Pancreas (tissue), 10 donors: ENCODE results near the gene ACOXL. TPM values are rescaled to one million over a fixed set of nuclear protein-coding genes. Genes with fewer than 3 reads are reported as not detected.
A peak's percentile ranks its signal among the peaks of the same experiment; 100 is the strongest.

ENCODE experiments used
- ATAC-seq, 4 donors: fragments of 200-7000 bp; cut with Tn5 transposase; one replicate each; pipeline versions ENCODE4 v1.8.0 to v1.9.1; 2020; ENCODE audit warnings: mild to moderate bottlenecking in 4 of 4, moderate library complexity in 4 of 4
- DNase-seq, 6 donors: peaks; one replicate each; pipeline ENCODE4 v3.0.0-alpha.2; 2020
- FAIRE-seq: peaks from 2 replicates; lab custom pipeline; 2012; peaks lifted over from hg19 to GRCh38; lab: Jason Lieb, UNC
- H3K27ac ChIP-seq, 4 donors: fragments of 200-600 bp; sonication (generic); 1 replicate in 3 of 4; 2 replicates in 1 of 4; pipeline versions ENCODE4 v1.5.0 to v1.8.0; 2020
- H3K27me3 ChIP-seq, 4 donors: fragments of 200-600 bp; one replicate each; pipeline ENCODE4 v1.8.0; 2021
- H3K36me3 ChIP-seq, 3 donors: fragments of 200-600 bp; sonication (generic) in 1 of 3; one replicate each; pipeline versions ENCODE4 v1.5.0 to v1.8.0; 2020 to 2021
- H3K4me1 ChIP-seq, 3 donors: fragments of 200-600 bp; one replicate each; pipeline ENCODE4 v1.8.0; 2021
- H3K4me3 ChIP-seq, 4 donors: fragments of 200-600 bp; sonication (generic) in 2 of 4; one replicate each; pipeline versions ENCODE4 v1.5.0 to v1.8.0; 2020 to 2021
- H3K9me3 ChIP-seq, 4 donors: fragments of 200-600 bp; one replicate each; pipeline ENCODE4 v1.8.0; 2021
- CTCF ChIP-seq, 4 donors: fragments of 200-600 bp; sonication (generic) in 3 of 4; IDR thresholded peaks; one replicate each; pipeline versions ENCODE4 v1.5.0 to v1.8.0; 2021; ENCODE audit warnings: antibody characterized with exemption in 4 of 4
- WGBS, 2 donors: extraction: QIAGEN DNeasy Blood & Tissue Kit; methylation state at CpG; one replicate each; pipeline ENCODE4 v1.1.7; 2013; 5-methylcytosine and 5-hydroxymethylcytosine counted together
- intact Hi-C, 3 donors: fragments of 100-400 bp; cut with DNase I; formaldehyde crosslinking; loops; one replicate each; pipeline versions ENCODE4 v1.11.1 to v1.14.2; 2022
- polyA plus RNA-seq, 2 donors: library from polyadenylated mRNA; stranded (reverse); fragments of 200-250 nt; gene quantifications; one replicate each; pipeline ENCODE4 v1.2.3, GENCODE V29; 2013
- total RNA-seq, 6 donors: library from RNA; stranded (reverse); fragmentation: NEBNext Ultra II Directional in 4 of 6; extraction: Animal tissue kit (Norgen Biotek cat#: 25700) in 4 of 6; gene quantifications; one replicate each; pipeline versions ENCODE4 v1.2.1 to v1.2.4, GENCODE V29; 2021 to 2023
- donor health status: healthy with polysubstance abuse.
- donor health status: DM: no; HTN: no; CAD: no; lungs with moderate emphysema.
- donor health status: DM: no; HTN: no; CAD: no.
- donor health status: control.
- donor health status: control.
- donor health status: Bipolar disorder and iron deficiency.
- donor health status: DM: yes; HTN: yes; CAD: no.
- donor health status: DM: no; HTN: no; CAD: no.
- donor health status: DM: no; HTN: no; CAD: no.
- donor health status: DM: yes; HTN: yes; CAD: no.

Gene ACOXL
- total and polyA plus RNA-seq, 8 donors, result 0.06 to 0.75 (median 0.21) TPM; not detected in 2

- DNase-seq (no peak), ATAC-seq (no peak), FAIRE-seq (no peak)
- intact Hi-C loops, result no loop called here
- H3K36me3 ChIP-seq, result no peaks in the 10 kb centered on the region
- H3K27me3 ChIP-seq, result no peaks in the 10 kb centered on the region
- H3K9me3 ChIP-seq, result no peaks in the 10 kb centered on the region
- H3K4me1 ChIP-seq, result no peaks in the 10 kb centered on the region
- no peak overlapping the region for H3K4me3 ChIP-seq
- no peak overlapping the region for H3K27ac ChIP-seq
- WGBS, 2 donors, result 76 to 88% methylated on average over 7 of the region's 7 CpGs
- no peak for TF ChIP-seq CTCF (IDR thresholded peaks at IDR 0.05)
Measured at GRCh38 chr2:110866045-110866444, 133.7 kb downstream of the ACOXL start.

- ATAC-seq (no peak), FAIRE-seq (no peak), DNase-seq (no peak)
- no peak for TF ChIP-seq CTCF (IDR thresholded peaks at IDR 0.05)
- no peak overlapping the region for H3K4me3 ChIP-seq
- no peaks in the 10 kb centered on the region for H3K36me3 ChIP-seq
- intact Hi-C loops, result no loop called here
- no peaks in the 10 kb centered on the region for H3K9me3 ChIP-seq
- WGBS, 2 donors, result 64 to 71% methylated on average over 8 of the region's 8 CpGs
- no peak overlapping the region for H3K27ac ChIP-seq
- no peaks in the 10 kb centered on the region for H3K27me3 ChIP-seq
- no peaks in the 10 kb centered on the region for H3K4me1 ChIP-seq
Measured at GRCh38 chr2:110866466-110866865, 134.1 kb downstream of the ACOXL start.

GRCh38 chr2:110867078-110867477 is 134.7 kb downstream of the ACOXL start:
- Histone ChIP-seq H3K4me3 (no peak overlapping the region), H3K27ac (no peak overlapping the region), H3K4me1 (no peaks in the 10 kb centered on the region), H3K9me3 (no peaks in the 10 kb centered on the region), H3K36me3 (no peaks in the 10 kb centered on the region), H3K27me3 (no peaks in the 10 kb centered on the region)
- FAIRE-seq, result no peak
- WGBS, 2 donors, result 80 to 83% methylated on average over 2 of the region's 2 CpGs
- no peak for TF ChIP-seq CTCF (IDR thresholded peaks at IDR 0.05)
- no peak for ATAC-seq
- DNase-seq, result no peak
- intact Hi-C loops, result no loop called here

GRCh38 chr2:110868971-110869370 is 136.6 kb downstream of the ACOXL start:
- intact Hi-C loops, result no loop called here
- H3K36me3 ChIP-seq, result no peaks in the 10 kb centered on the region
- H3K4me1 ChIP-seq, result no peaks in the 10 kb centered on the region
- TF ChIP-seq CTCF (IDR thresholded peaks at IDR 0.05), result no peak
- no peaks in the 10 kb centered on the region for H3K9me3 ChIP-seq
- ATAC-seq, result no peak
- H3K27ac ChIP-seq, result no peak overlapping the region
- H3K4me3 ChIP-seq, result no peak overlapping the region
- FAIRE-seq, result no peak
- no peak for DNase-seq
- WGBS, 2 donors, result 73 to 78% methylated on average over 5 of the region's 5 CpGs
- H3K27me3 ChIP-seq, result no peaks in the 10 kb centered on the region

- 66 to 70% methylated on average over 10 of the region's 10 CpGs for WGBS, 2 donors
- Histone ChIP-seq H3K27ac (no peak overlapping the region), H3K4me1 (no peaks in the 10 kb centered on the region), H3K9me3 (no peaks in the 10 kb centered on the region), H3K36me3 (no peaks in the 10 kb centered on the region), H3K27me3 (no peaks in the 10 kb centered on the region), H3K4me3 (no peak overlapping the region)
- intact Hi-C loops, result no loop called here
- FAIRE-seq (no peak), DNase-seq (peak in 1 of 6 donors; percentile 15), ATAC-seq (peak in 1 of 4 donors; percentile 31)
- no peak for TF ChIP-seq CTCF (IDR thresholded peaks at IDR 0.05)
Measured at GRCh38 chr2:110869472-110870446, 137.4 kb downstream of the ACOXL start.
